Tibial nerve (tissue), 3 donors: ENCODE measurements around the gene ITGAE.
"Not testable (repeated sequence)": the region's sequence is repeated elsewhere in the genome, so short reads cannot be mapped to it uniquely, and the experiment has no call there.

Experiments
- POLR2A ChIP-seq, 2 donors: fragments of 450-650 bp; IDR thresholded peaks; one replicate each; pipeline ENCODE4 v1.6.1; 2017; ENCODE audit warnings: antibody characterized with exemption in 2 of 2, mild to moderate bottlenecking in 2 of 2, moderate library complexity in 2 of 2
- TF ChIP-seq, protein P1 (sequence below), 5 experiments: fragments of 200-600 bp in 3 of 5; fragments of 450-650 bp in 2 of 5; sonication (generic) in 3 of 5; IDR thresholded peaks; one replicate each; pipeline ENCODE4 v1.5.1; 2016 to 2019; ENCODE audit warnings: antibody characterized with exemption in 5 of 5, mild to moderate bottlenecking in 3 of 5, moderate library complexity in 2 of 5

GRCh38 chr17:3705718-3705984, 95.3 kb downstream of the ITGAE start:
- TF ChIP-seq, protein P1, sequence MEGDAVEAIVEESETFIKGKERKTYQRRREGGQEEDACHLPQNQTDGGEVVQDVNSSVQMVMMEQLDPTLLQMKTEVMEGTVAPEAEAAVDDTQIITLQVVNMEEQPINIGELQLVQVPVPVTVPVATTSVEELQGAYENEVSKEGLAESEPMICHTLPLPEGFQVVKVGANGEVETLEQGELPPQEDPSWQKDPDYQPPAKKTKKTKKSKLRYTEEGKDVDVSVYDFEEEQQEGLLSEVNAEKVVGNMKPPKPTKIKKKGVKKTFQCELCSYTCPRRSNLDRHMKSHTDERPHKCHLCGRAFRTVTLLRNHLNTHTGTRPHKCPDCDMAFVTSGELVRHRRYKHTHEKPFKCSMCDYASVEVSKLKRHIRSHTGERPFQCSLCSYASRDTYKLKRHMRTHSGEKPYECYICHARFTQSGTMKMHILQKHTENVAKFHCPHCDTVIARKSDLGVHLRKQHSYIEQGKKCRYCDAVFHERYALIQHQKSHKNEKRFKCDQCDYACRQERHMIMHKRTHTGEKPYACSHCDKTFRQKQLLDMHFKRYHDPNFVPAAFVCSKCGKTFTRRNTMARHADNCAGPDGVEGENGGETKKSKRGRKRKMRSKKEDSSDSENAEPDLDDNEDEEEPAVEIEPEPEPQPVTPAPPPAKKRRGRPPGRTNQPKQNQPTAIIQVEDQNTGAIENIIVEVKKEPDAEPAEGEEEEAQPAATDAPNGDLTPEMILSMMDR (IDR thresholded peaks at IDR 0.05) = not testable (repeated sequence)
- TF ChIP-seq POLR2A (IDR thresholded peaks at IDR 0.05) = not testable (repeated sequence)
